Stimulated activated naive CD8-positive, alpha-beta T cell treated with anti-CD3 and anti-CD28 coated beads, Interleukin-15, amount 100 ng/mL, for 72 hours (primary cell): ENCODE results near the gene CD48.
"Not testable (repeated sequence)": the region's sequence is repeated elsewhere in the genome, so short reads cannot be mapped to it uniquely, and the experiment has no call there.

Experiments
- ATAC-seq: fragments of 150-1000 bp; cut with Tn5 transposase; 2 replicates; pipeline ENCODE4 v1.10.0; 2021; ENCODE audit warnings: mild to moderate bottlenecking, moderate library complexity
- DNase-seq, 2 donors: peaks; one replicate each; pipeline ENCODE4 v3.0.0; 2021 to 2022
- H3K27ac Mint-ChIP-seq, 2 donors: one replicate each; pipeline ENCODE4 v1.8.0; 2022; ENCODE audit warnings: mild to moderate bottlenecking in 2 of 2, mixed read lengths in 2 of 2, moderate library complexity in 2 of 2
- H3K27me3 Mint-ChIP-seq: one replicate; pipeline ENCODE4 v1.8.0; 2022; ENCODE audit warnings: mixed read lengths
- H3K4me1 Mint-ChIP-seq: one replicate; pipeline ENCODE4 v1.8.0; 2022; ENCODE audit warnings: mild to moderate bottlenecking, mixed read lengths
- H3K4me3 Mint-ChIP-seq, 2 donors: one replicate each; pipeline ENCODE4 v1.8.0; 2022; ENCODE audit warnings: mild to moderate bottlenecking in 2 of 2, mixed read lengths in 2 of 2, moderate library complexity in 1 of 2
- H3K9me3 Mint-ChIP-seq, 2 donors: one replicate each; pipeline ENCODE4 v1.8.0; 2022; ENCODE audit warnings: mixed read lengths in 2 of 2

The CD48 gene

DNA sequence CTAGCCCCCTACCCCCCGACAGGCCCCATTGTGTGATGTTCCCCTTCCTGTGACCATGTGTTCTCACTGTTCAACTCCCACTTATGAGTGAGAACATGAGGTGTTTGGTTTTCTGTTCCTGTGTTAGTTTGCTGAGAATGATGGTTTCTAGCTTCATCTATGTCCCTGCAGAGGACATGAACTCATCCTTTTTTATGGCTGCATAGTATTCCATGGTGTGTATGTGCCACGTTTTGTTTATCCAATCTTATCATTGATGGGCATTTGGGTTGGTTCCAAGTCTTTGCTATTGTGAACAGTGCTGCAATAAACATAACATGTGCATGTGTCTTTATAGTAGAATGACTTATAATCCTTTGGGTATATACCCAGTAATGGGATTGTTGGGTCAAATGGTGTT lies 19.9 kb upstream of the CD48 start:
- H3K27me3 Mint-ChIP-seq, DNase-seq, H3K4me3 Mint-ChIP-seq, ATAC-seq, H3K27ac Mint-ChIP-seq: not testable (repeated sequence)
- H3K9me3 Mint-ChIP-seq = peaks cover 25 to 35% of the 10 kb centered on the region in 2 donors
- peaks cover 48% of the 10 kb centered on the region for H3K4me1 Mint-ChIP-seq

DNA sequence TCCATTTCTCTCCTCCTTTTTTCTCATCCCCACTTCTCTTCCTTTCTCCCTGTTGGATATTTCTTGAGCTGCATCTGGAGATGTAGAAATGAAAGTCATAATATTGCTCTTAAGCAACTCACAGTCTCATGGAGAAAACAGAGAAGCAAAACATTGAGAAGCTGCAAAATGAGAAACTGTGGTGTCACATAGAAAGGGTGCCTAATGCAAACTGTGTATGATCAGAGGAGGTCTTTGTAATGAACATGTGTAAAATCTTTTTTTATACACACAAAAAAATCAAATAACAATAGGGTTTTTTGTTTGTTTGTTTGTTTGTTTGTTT lies 15.7 kb upstream of the CD48 start:
- ATAC-seq (no peak), DNase-seq (no peak)
- H3K4me3 Mint-ChIP-seq = no peak overlapping the region
- no peaks in the 10 kb centered on the region for H3K27me3 Mint-ChIP-seq
- peaks cover 25% of the 10 kb centered on the region for H3K4me1 Mint-ChIP-seq
- H3K27ac Mint-ChIP-seq = no peak overlapping the region
- H3K9me3 Mint-ChIP-seq = peaks cover 4 to 8% of the 10 kb centered on the region in 2 donors

DNA sequence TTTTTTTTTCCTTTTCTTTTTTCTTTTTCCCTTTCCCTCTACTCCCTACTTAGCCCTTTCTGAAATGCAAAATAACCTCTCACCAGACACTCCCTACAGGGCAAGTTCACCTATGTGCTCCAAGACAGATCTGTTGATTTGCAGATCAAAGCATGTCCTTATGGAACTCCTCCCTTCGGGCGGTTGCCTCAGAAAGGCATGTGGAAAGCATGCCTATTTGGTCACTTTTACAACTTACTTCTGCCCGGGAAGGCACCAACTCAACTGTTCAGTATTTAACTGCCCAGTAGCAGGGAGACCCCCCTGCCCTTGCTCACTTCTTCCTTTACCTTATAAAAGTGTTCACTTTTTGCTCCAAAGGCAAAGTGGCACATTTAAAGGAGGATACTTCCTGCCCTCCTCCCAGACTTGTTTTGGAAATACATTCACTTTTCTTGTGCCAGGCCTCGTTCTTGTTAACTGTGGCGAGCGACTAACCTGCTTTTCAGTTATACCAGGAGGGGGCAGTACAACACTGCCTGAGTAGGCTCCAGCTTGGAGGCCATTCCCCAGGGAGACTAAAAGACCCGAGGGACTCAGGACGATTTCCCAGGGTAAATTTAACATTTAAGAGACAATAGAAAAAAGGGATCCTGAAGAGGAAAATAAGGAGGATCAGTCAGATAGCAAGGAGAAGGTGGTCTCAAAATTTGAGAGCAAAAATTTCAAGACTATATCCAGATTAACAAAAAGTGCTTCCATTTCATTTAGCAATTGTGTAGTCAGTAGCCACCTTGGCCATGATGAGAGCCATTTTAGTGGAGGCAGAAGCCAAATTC lies 15.1 kb upstream of the CD48 start:
- H3K4me3 Mint-ChIP-seq = no peak overlapping the region
- H3K9me3 Mint-ChIP-seq = peaks cover 3% of the 10 kb centered on the region in 2 donors
- H3K4me1 Mint-ChIP-seq = peaks cover 23% of the 10 kb centered on the region
- H3K27ac Mint-ChIP-seq = no peak overlapping the region
- no peaks in the 10 kb centered on the region for H3K27me3 Mint-ChIP-seq
- DNase-seq (peak; percentile 63 to 74), ATAC-seq (peak; percentile 78)

DNA sequence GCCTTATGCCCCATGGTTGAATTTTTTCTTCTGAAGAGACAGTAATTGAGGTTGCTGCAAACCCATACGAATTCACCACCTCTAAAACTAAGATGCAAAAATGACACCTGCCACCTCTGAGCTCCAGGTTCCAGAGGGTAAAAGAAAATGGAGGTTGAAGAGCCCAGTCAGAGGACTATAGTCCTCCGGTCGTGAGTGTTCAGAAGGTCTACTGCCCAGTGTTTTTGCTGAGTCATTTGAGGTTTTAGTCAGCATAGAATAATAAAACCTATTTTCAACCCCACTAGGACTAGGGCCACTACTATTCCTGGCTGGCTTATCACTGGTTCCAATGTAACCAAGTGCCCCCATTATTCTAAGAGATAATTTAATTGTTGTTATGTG lies 14.5 kb upstream of the CD48 start:
- DNase-seq = no peak
- Mint-ChIP-seq H3K27me3 (no peaks in the 10 kb centered on the region), H3K27ac (no peak overlapping the region), H3K4me3 (no peak overlapping the region), H3K4me1 (peaks cover 21% of the 10 kb centered on the region), H3K9me3 (no peaks in the 10 kb centered on the region)
- ATAC-seq = no peak

DNA sequence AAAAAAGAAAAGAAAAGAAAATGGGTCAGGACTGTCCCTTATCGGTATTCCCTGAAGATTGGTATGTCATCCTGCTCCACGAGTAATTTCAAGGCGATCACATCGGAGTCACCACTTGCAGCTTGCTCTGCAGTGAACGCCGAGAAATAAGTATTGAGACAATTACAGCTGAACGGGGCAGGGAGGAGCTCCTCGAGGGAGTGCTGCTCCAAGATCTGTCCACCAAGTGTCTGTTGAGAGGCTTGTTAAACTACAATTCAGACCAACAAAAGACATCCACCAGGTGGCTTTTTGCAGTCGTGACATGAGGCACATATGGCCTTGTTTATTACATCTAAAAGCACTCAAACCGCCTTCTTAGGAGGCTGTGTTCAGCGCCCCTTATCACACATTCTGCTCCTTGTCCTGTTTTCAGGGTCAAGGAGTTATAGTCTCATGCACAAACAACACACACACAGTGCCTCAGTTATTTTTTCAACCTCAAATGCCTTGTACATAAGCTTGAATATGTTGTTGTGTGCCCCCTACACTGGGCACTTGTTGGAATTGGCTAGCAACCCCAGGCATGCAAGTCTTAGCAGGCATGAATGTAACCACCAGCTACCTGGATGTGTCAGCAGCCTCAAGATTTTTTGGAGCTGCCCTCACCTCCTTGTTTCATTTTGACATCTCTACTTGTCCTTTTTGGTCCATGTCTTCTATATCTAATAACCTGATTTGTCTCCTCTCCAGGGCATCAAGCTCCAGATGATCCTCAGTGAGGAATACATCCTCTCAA lies 13.0 kb upstream of the CD48 start:
- H3K4me1 Mint-ChIP-seq = peaks cover 33% of the 10 kb centered on the region
- no peak overlapping the region for H3K4me3 Mint-ChIP-seq
- H3K27me3 Mint-ChIP-seq = no peaks in the 10 kb centered on the region
- peak; percentile 78 for ATAC-seq
- DNase-seq = peak in 1 of 2 donors; percentile 50
- no peaks in the 10 kb centered on the region for H3K9me3 Mint-ChIP-seq
- H3K27ac Mint-ChIP-seq = no peak overlapping the region

DNA sequence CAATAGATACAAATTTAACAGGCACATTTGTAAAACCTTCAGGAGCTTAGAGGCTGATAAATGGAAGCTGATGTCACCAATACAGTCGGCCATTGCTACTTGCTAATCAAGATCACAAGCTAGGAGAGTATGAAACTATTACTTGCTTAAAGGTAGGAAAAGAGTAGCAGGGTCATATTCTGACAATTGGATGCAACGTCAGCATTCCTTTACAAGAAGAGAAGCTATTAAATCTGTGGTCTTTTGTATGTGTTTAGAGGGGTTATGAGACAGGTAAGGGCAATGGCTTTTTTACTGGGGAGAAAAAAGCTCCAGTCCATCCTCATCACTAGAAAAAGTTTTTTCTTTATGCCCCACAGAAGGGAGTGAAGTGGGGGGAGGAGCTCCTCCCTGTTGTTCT lies 11.7 kb upstream of the CD48 start:
- Mint-ChIP-seq H3K4me3 (no peak overlapping the region), H3K27ac (no peak overlapping the region), H3K4me1 (peaks cover 46% of the 10 kb centered on the region), H3K27me3 (no peaks in the 10 kb centered on the region), H3K9me3 (no peaks in the 10 kb centered on the region)
- DNase-seq (no peak), ATAC-seq (no peak)

DNA sequence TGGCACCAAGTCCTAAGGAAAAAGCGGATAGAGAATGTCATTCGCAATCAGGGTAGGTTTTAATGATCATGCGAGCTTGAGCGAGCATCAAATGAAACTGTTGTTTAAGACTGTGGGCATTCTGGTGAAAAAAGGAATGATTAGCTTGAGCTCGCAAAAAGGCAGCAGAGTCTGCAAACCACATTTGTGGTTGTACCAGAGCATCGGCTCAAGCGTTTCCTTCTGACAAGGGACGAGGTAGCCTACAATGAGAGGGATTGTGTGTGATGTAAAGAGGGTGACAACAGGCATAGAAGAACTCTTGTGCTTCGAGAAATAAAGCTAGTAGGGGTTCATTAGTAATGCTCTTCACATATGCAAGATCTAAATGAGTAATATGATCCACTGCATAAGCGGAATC lies 11.1 kb upstream of the CD48 start:
- Mint-ChIP-seq H3K27ac (no peak overlapping the region), H3K9me3 (no peaks in the 10 kb centered on the region), H3K27me3 (no peaks in the 10 kb centered on the region), H3K4me1 (peaks cover 52% of the 10 kb centered on the region), H3K4me3 (peak overlapping the region; percentile 65 to 72)
- DNase-seq (no peak), ATAC-seq (peak; percentile 61)

DNA sequence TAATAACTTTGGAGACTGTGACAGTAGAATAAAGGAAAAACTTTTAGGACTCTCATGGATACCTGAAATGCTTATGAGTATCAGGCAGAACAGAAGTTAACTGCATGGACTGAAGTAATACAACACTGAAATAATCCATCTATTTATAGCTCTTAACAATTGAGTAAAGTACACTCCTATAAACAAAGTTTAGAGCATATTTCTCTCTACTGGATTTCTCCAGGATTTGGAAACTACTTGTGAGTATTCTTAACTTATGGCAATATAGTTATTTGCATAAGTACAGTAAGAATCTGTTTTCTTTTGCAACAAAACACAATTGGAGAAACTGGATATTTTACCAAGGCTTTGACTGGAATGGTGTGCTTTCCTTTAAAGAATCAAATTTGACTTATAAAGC lies 9.9 kb upstream of the CD48 start:
- Mint-ChIP-seq H3K9me3 (no peaks in the 10 kb centered on the region), H3K4me1 (peaks cover 65% of the 10 kb centered on the region), H3K4me3 (no peak overlapping the region), H3K27ac (no peak overlapping the region), H3K27me3 (no peaks in the 10 kb centered on the region)
- ATAC-seq (no peak), DNase-seq (no peak)

DNA sequence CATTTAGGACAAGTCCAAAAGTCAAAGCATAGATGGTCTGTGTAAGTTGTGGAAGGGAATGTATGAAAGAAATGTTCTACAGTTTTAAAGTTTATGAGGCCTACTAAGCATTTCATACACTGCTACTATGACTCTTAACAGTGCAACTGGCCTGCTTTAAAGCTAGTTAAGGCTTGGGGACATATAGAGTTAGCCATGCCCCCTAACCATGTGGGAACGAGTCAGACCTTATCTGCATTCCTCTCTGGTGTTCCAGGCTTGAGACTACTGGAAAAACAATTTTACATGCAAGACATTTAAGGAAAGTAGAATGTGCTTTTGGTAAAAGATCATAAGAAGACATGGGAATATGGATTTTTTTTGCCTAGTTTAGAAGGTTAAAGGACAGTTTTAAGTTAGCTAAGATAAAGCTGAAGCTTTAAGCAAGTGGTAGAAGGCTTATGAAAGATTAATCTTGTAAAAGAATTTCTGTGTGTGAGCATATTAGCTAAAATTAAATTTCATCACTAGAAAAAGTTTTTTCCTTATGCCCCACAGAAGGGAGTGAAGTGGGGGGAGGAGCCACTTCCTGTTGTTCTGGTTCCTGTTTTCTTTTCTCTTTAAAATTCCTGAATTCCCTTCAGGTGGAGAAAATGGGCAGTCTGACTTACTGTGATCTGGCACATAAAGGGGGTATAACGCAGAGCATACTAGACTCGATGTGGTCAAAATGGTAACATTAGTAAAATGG lies 8.9 kb upstream of the CD48 start:
- DNase-seq = no peak
- no peak overlapping the region for H3K27ac Mint-ChIP-seq
- no peaks in the 10 kb centered on the region for H3K27me3 Mint-ChIP-seq
- H3K4me1 Mint-ChIP-seq = peaks cover 67% of the 10 kb centered on the region
- H3K4me3 Mint-ChIP-seq = no peak overlapping the region
- no peak for ATAC-seq
- no peaks in the 10 kb centered on the region for H3K9me3 Mint-ChIP-seq

DNA sequence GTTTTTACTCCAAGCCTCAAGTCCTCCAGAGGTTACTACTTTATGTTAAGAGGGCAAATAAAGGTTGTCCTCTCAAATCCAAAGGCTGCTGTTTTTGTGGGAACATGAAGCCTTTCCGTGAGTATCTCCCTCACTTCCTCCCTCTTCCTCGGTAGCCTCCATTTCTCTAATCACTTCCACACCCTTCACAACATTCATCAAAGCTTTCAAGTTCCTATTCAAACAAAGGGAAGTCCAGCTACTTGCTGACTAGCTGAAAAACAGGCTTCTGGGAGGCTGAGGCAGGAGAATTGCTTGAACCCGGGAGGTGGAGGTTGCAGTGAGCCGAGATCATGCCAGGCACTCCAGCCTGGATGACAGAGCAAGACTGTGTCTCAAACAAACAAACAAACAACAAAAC lies 6.6 kb upstream of the CD48 start:
- Mint-ChIP-seq H3K27me3 (no peaks in the 10 kb centered on the region), H3K9me3 (no peaks in the 10 kb centered on the region), H3K27ac (peak overlapping the region in 1 of 2 donors; percentile 74), H3K4me1 (peaks cover 75% of the 10 kb centered on the region), H3K4me3 (no peak overlapping the region)
- no peak for DNase-seq
- no peak for ATAC-seq

DNA sequence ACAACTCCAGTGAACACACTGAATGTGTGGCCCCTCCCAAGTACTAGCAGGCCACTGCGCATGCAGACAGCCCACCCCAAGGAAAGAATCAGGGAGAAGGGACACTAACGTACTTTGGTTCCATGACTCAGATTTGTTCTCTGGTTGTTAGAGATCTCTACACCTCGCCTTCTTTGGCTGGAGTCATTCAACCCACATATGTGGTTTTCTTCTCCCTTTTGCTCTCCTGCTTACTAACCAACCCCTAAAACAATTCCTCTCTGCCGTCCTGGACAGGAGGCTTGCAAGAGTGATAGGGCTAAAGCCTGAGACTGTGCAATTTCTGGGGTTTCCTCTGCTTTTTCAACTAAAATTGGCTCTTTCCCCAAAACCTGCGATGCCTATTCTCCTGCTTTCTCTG lies 5.7 kb upstream of the CD48 start:
- H3K9me3 Mint-ChIP-seq = no peaks in the 10 kb centered on the region
- peaks cover 75% of the 10 kb centered on the region for H3K4me1 Mint-ChIP-seq
- no peak overlapping the region for H3K27ac Mint-ChIP-seq
- no peak for DNase-seq
- no peak overlapping the region for H3K4me3 Mint-ChIP-seq
- no peaks in the 10 kb centered on the region for H3K27me3 Mint-ChIP-seq
- no peak for ATAC-seq

DNA sequence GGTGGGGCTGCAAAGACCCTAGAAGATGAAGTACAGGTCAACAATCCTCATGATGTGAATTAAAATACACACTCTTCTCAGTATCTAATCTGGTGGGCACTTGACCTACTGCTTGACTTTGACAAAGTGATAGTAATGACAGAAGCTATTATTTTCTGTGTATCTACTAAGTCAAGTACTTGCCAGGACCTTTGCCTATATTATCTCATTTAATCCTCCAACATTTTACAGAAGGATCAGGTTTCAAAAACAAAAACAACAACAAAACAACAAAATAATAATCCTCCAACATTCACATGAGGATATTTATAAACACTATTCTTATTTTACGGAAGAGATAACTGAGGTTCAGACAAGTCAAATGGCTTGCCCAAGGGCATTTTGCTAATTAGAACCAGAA lies 4.4 kb upstream of the CD48 start:
- no peak for DNase-seq
- no peak for ATAC-seq
- Mint-ChIP-seq H3K4me3 (no peak overlapping the region), H3K27me3 (no peaks in the 10 kb centered on the region), H3K4me1 (peaks cover 74% of the 10 kb centered on the region), H3K9me3 (no peaks in the 10 kb centered on the region), H3K27ac (no peak overlapping the region)

DNA sequence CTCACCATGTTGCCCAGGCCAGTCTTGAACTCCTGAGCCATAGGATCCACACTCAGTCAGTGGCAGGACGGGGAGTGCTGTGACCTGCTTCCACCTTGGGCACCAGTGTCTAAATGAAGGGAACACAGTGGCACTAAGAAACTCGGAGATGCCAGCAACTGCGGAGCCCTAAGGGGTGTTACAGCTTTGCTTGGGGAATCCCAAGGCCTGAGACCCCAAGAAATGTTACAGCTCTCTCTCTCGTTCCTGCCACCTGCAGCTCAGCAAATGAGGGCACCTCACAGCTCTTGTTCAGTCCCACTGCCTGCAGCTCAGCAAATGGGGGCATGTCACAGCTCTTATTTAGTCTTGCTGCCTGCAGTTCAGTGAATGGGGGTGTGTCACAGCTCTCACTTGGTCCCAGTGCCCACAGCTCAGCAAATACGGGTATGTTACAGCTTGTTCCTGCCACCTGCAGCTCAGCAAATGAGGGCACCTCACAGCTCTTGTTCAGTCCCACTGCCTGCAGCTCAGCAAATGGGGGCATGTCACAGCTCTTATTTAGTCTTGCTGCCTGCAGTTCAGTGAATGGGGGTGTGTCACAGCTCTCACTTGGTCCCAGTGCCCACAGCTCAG lies 2.5 kb upstream of the CD48 start:
- ATAC-seq = peak; percentile 42
- Mint-ChIP-seq H3K4me3 (peak overlapping the region; percentile 28 to 39), H3K4me1 (peaks cover 57% of the 10 kb centered on the region)
- not testable (repeated sequence) for H3K27ac Mint-ChIP-seq, H3K27me3 Mint-ChIP-seq, DNase-seq, H3K9me3 Mint-ChIP-seq

DNA sequence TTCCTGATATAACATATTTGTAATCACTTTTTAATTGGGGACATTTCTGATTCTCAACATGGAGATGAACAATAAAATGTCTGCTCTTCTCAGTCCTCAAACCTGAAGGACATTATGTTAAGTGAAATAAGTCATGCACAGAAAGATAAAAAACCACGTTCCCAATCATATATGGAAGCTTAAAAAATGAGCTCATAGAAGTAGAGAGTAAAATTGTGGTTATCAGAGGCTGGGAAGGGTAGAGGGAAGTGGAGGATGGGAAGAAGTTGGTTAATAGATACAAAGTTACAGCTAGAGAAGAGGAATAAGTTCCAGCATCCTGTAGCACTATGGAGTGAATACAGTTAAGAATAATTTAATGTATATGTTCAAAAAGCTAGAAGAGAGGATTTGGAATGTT lies 1.5 kb upstream of the CD48 start:
- H3K9me3 Mint-ChIP-seq = no peaks in the 10 kb centered on the region
- no peak overlapping the region for H3K4me3 Mint-ChIP-seq
- DNase-seq (no peak), ATAC-seq (no peak)
- peak overlapping the region in 1 of 2 donors; percentile 96 for H3K27ac Mint-ChIP-seq
- H3K27me3 Mint-ChIP-seq = no peaks in the 10 kb centered on the region
- peaks cover 48% of the 10 kb centered on the region for H3K4me1 Mint-ChIP-seq

DNA sequence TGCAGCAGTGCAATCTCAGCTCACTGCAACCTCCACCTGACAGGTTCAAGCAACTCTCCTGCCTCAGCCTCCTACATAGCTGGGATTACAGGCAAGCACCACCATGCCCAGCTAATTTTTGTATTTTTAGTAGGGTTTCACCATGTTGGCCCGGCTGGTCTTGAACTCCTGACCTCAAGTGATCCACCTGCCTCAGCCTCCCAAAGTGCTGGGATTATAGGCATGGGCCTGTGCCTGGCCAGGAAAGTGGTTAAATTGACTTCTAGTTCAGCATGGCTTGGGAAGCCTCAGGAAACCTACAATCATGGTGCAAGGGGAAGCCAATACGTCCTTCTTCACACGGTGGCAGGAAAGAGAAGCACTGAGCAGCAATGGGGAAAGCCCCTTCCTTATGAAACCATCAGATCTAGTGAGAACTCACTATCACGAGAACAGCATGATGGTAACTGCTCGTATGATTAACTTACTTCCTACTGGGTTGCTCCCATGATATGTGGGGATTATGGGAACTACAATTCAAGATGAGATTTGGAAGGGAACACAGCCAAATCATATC lies 981 bp upstream of the CD48 start:
- H3K27me3 Mint-ChIP-seq, H3K9me3 Mint-ChIP-seq, H3K4me3 Mint-ChIP-seq: not testable (repeated sequence)
- peak overlapping the region in 1 of 2 donors; percentile 96 for H3K27ac Mint-ChIP-seq
- ATAC-seq = peak; percentile 64
- H3K4me1 Mint-ChIP-seq = peaks cover 42% of the 10 kb centered on the region
- DNase-seq = peak; percentile 52 to 55
